Measurements from ENCODE around the gene GALNTL6. TPM values are rescaled to one million over a fixed set of nuclear protein-coding genes. Genes with fewer than 3 reads are reported as not detected.

Gene GALNTL6
- total RNA-seq, 1 experiment from 2014 or later = not detected

GRCh38 chr4:172683021-172683420 is 869.8 kb downstream of the GALNTL6 start:
- Histone ChIP-seq H3K9me3 (ENCODE audit: control insufficient read depth, low read depth, low read length) (no peaks in the 10 kb centered on the region), H2BK5ac (ENCODE audit: insufficient read length, low read length) (no peak overlapping the region), H2AFZ (ENCODE audit: low read length) (no peak overlapping the region), H3K23me2 (ENCODE audit: insufficient read length, low read depth, low read length, poor library complexity, severe bottlenecking) (no peaks in the 10 kb centered on the region), H3K27ac (ENCODE audit: insufficient read length, low read depth, low read length) (no peak overlapping the region), H3K14ac (ENCODE audit: insufficient read depth, low read length) (no peak overlapping the region), H3K9ac (ENCODE audit: extremely low read depth, insufficient read length, low read length) (no peak overlapping the region), H3K4me1 (ENCODE audit: insufficient read depth, low read length) (no peaks in the 10 kb centered on the region), H3K56ac (ENCODE audit: insufficient read length, low read depth, low read length) (no peak overlapping the region), H2BK120ac (ENCODE audit: low read depth, low read length, poor library complexity, severe bottlenecking) (no peak overlapping the region), H4K5ac (ENCODE audit: insufficient read length, low read depth, low read length) (no peak overlapping the region), H3K79me1 (ENCODE audit: insufficient read depth, low read depth, low read length, poor library complexity, severe bottlenecking) (no peaks in the 10 kb centered on the region), H2BK12ac (ENCODE audit: insufficient read length, low read depth, low read length) (no peak overlapping the region), H4K91ac (ENCODE audit: insufficient read length, low read depth, low read length) (no peak overlapping the region), H3T11ph (ENCODE audit: low read length) (no peak overlapping the region), H3K23ac (ENCODE audit: insufficient read length, low read depth, low read length) (no peak overlapping the region), H2AK5ac (ENCODE audit: insufficient read length, low read length) (no peak overlapping the region), H3K18ac (ENCODE audit: insufficient read length, low read depth, low read length) (no peak overlapping the region), H3K27me3 (ENCODE audit: insufficient read depth, low read length) (no peaks in the 10 kb centered on the region), H3K4ac (ENCODE audit: low read depth, low read length) (no peak overlapping the region), H3K4me2 (ENCODE audit: insufficient read depth, insufficient read length, low read length) (no peak overlapping the region), H4K8ac (replicated peaks; ENCODE audit: insufficient read length, low read depth, low read length) (no peak overlapping the region), H4K20me1 (ENCODE audit: control insufficient read depth, insufficient read depth, insufficient read length) (no peaks in the 10 kb centered on the region), H3K79me2 (ENCODE audit: insufficient read depth, low read length) (no peaks in the 10 kb centered on the region), H2BK20ac (ENCODE audit: low read depth, low read length, poor library complexity, severe bottlenecking) (no peak overlapping the region), H2BK15ac (ENCODE audit: low read depth, low read length) (no peak overlapping the region)
- no CpG with 5 or more reads among the region's 3 CpGs for WGBS (ENCODE audit: extremely low coverage, insufficient read length, low lambda C conversion rate)
- H3K27ac Mint-ChIP-seq = no peak overlapping the region
- H3K4me1 Mint-ChIP-seq = no peaks in the 10 kb centered on the region
- no peaks in the 10 kb centered on the region for H3K27me3 Mint-ChIP-seq (ENCODE audit: low read depth)
- no peaks in the 10 kb centered on the region for H3K36me3 Mint-ChIP-seq (ENCODE audit: insufficient read depth in 1 of 3, low read depth in 3 of 3)
- no peaks in the 10 kb centered on the region for H3K9me3 Mint-ChIP-seq
- no peak overlapping the region for H3K4me3 Mint-ChIP-seq
- no peak for TF ChIP-seq CTCF (conservative IDR thresholded peaks at IDR 0.05)
- DNase-seq = no peak
